Nephron progenitor cell (in vitro differentiated cells): ENCODE measurements around the gene C1orf226.

Experiments
- DNase-seq: peaks from one replicate; pipeline ENCODE4 v3.0.0; 2021
- H3K27ac Mint-ChIP-seq: 2 replicates; pipeline ENCODE4 v1.8.0; 2021; ENCODE audit warnings: mild to moderate bottlenecking, moderate library complexity, mixed read lengths
- H3K27me3 Mint-ChIP-seq: 2 replicates; pipeline ENCODE4 v1.8.0; 2021; ENCODE audit warnings: mild to moderate bottlenecking, low read depth, mixed read lengths; ENCODE audit not compliant: poor library complexity
- H3K36me3 Mint-ChIP-seq: 2 replicates; pipeline ENCODE4 v1.8.0; 2021; ENCODE audit warnings: low read depth, mixed read lengths
- H3K4me1 Mint-ChIP-seq: 2 replicates; pipeline ENCODE4 v1.8.0; 2021; ENCODE audit warnings: mixed read lengths
- H3K4me3 Mint-ChIP-seq: 2 replicates; pipeline ENCODE4 v1.8.0; 2021; ENCODE audit warnings: mild to moderate bottlenecking, moderate library complexity, mixed read lengths
- H3K9me3 Mint-ChIP-seq: 2 replicates; pipeline ENCODE4 v1.8.0; 2021; ENCODE audit warnings: mild to moderate bottlenecking, moderate library complexity, mixed read lengths
- TF ChIP-seq, protein P1 (sequence below): fragments of 200-600 bp; sonication (generic); IDR thresholded peaks from 2 replicates; pipeline ENCODE4 v1.5.0; 2021; ENCODE audit warnings: antibody characterized with exemption

C1orf226 gene

DNA sequence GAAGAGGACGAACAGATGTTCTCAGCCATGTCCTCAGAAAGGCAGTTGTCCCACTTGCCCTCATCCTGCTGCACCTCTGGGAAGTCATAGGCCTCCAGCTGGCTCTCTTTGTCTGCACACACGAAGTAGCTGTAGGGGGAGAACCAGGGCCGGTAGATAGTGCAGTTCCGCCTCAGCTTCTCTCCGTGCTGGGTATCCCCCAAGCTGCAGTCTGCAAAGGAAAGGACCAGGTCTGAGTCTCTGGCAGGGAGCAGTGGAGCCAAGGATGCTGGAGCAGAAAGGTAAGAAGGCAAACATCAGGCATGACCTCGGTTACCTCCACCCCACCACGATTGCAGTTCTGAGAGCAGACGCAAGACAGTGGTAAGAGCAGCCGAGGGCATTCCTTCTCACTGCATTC, 7.1 kb upstream of the C1orf226 start:
- no peaks in the 10 kb centered on the region for H3K36me3 Mint-ChIP-seq
- peaks cover 17% of the 10 kb centered on the region for H3K4me1 Mint-ChIP-seq
- H3K4me3 Mint-ChIP-seq: no peak overlapping the region
- peaks cover 11% of the 10 kb centered on the region for H3K27me3 Mint-ChIP-seq
- no peaks in the 10 kb centered on the region for H3K9me3 Mint-ChIP-seq
- no peak overlapping the region for H3K27ac Mint-ChIP-seq
- no peak for DNase-seq
- TF ChIP-seq, protein P1, sequence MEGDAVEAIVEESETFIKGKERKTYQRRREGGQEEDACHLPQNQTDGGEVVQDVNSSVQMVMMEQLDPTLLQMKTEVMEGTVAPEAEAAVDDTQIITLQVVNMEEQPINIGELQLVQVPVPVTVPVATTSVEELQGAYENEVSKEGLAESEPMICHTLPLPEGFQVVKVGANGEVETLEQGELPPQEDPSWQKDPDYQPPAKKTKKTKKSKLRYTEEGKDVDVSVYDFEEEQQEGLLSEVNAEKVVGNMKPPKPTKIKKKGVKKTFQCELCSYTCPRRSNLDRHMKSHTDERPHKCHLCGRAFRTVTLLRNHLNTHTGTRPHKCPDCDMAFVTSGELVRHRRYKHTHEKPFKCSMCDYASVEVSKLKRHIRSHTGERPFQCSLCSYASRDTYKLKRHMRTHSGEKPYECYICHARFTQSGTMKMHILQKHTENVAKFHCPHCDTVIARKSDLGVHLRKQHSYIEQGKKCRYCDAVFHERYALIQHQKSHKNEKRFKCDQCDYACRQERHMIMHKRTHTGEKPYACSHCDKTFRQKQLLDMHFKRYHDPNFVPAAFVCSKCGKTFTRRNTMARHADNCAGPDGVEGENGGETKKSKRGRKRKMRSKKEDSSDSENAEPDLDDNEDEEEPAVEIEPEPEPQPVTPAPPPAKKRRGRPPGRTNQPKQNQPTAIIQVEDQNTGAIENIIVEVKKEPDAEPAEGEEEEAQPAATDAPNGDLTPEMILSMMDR: no peak

DNA sequence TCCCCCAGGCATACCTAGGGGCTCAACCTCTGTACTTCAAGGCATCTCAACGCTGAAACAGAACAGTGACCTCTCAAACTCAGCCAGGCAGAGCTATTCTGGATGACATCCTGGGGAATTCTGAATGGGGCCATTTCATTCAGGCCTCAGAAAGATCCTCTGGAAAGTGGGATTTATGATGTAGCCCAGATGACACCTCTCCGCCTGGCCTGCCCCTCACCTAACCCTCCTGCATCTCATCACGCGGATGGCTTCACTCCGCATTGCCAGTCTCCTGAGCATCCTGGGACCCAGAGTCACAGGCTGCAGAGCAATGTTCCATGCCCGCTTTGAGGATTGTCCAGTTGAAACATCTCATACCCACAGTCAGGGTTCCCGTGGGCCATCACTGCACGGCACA, 6.1 kb upstream of the C1orf226 start:
- peaks cover 11% of the 10 kb centered on the region for H3K27me3 Mint-ChIP-seq
- no peaks in the 10 kb centered on the region for H3K9me3 Mint-ChIP-seq
- H3K4me3 Mint-ChIP-seq: no peak overlapping the region
- H3K4me1 Mint-ChIP-seq: peaks cover 17% of the 10 kb centered on the region
- TF ChIP-seq, protein P1: no peak
- peak overlapping the region; percentile 68 for H3K27ac Mint-ChIP-seq
- H3K36me3 Mint-ChIP-seq: no peaks in the 10 kb centered on the region
- DNase-seq: no peak

DNA sequence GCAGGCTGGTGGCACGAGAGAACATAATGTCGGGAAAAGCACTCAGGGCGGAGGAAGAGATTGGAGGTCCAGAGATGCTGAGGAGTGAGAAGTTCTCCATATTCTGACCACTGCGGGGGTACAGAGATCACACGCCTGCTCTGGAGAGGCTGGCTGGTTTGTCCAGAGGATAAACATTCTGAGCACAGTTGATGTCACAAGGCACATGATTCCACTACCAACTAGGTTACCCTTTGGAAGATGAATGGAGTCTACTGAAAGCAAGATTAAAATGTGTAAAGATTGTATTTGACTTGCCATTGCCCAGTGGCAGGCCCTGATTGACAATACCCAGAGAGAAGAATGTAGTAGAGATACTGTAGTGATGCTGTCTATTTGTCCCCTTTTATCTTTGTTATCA, 4.8 kb upstream of the C1orf226 start, which contains the start of gene SPATA46:
TSS of gene SPATA46 (minus strand) at position 164 of the 400 bp plus-strand sequence. CDS start at position 100, 64 bp downstream.
- no peaks in the 10 kb centered on the region for H3K36me3 Mint-ChIP-seq
- TF ChIP-seq, protein P1: no peak
- no peaks in the 10 kb centered on the region for H3K9me3 Mint-ChIP-seq
- H3K27me3 Mint-ChIP-seq: peaks cover 11% of the 10 kb centered on the region
- peaks cover 17% of the 10 kb centered on the region for H3K4me1 Mint-ChIP-seq
- H3K4me3 Mint-ChIP-seq: no peak within 1 kb of the TSS
- H3K27ac Mint-ChIP-seq: no peak within 1 kb of the TSS
- no peak for DNase-seq

DNA sequence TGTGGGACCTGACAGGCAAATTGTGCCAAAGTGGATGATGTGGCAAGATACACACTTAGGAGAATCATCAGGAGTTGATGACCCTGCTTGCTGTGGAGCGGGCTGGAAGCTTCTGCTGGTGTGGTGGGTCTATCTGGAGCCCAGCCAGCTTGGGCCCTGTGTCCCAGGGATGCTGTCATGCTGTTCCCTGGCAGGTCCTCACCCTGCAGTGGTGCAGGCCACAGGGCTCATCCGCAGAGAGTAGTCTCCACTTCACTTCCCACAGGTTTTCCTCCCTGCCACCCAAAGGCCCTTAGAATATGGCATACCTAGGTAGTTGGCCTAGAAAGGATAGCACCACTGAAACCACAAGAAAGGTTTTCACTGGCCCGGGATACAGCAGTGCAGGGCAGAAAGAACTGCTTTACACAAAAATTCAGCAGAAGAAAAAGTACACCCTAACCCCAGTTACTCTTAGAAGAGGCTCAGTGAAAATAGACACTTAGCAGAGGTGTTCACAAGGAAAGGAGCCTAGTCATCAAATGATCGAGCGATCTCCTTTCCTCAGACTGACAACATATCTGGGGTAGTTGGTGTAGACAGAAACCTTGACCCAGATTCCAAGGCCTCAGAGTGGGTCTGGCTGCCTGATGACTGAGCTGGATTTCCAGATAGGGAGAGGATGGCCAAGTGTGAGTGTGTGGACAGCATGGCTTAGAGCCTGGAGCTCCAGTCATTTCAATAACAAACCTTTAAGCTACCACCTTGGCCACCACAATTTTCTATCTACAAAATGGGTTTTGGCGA, 1.3 kb upstream of the C1orf226 start:
- TF ChIP-seq, protein P1: no peak
- H3K4me1 Mint-ChIP-seq: peaks cover 22% of the 10 kb centered on the region
- peaks cover 5% of the 10 kb centered on the region for H3K27me3 Mint-ChIP-seq
- DNase-seq: no peak
- peaks cover 4% of the 10 kb centered on the region for H3K36me3 Mint-ChIP-seq
- no peak overlapping the region for H3K4me3 Mint-ChIP-seq
- no peaks in the 10 kb centered on the region for H3K9me3 Mint-ChIP-seq
- H3K27ac Mint-ChIP-seq: no peak overlapping the region

DNA sequence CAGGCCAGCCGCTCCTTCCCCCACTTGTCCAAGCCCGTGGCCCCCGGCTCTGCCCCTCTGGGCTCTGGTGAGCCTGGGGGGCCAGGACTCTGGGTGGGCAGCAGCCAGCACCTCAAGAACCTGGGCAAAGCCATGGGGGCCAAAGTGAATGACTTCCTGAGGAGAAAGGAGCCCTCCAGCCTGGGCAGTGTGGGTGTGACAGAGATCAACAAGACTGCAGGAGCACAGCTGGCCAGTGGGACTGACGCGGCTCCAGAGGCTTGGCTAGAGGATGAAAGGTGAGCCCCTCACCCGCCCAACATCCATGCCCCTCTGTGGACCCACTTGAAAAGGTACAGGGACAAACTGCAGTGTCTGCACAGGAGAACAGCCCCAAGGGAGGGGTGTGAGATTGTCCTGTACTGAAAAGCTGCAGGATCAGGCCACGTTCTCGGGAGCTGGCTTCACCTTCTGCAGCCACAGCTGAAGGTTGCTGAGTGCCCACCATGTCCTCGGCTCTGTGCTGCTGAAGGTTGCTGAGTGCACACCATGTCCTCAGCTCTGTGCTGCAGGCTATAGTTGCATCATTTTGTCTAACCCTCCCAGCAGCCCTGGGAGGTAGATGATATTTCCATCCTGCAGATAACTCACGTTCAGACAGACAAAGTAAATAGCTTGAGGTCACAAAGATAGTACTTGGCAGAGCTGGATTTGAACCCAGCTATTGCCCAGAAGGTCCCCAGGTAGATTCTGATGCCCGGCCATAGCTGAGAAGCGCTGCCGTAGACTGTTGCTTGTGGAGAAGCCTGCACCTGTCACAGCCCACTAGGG, 618 bp downstream of the C1orf226 start:
- TF ChIP-seq, protein P1: no peak
- H3K4me3 Mint-ChIP-seq: no peak overlapping the region
- peaks cover 4% of the 10 kb centered on the region for H3K36me3 Mint-ChIP-seq
- H3K4me1 Mint-ChIP-seq: peaks cover 10% of the 10 kb centered on the region
- no peak overlapping the region for H3K27ac Mint-ChIP-seq
- no peak for DNase-seq
- no peaks in the 10 kb centered on the region for H3K9me3 Mint-ChIP-seq
- H3K27me3 Mint-ChIP-seq: peaks cover 8% of the 10 kb centered on the region
